Measurements from ENCODE around the gene ARFIP2. TPM values are rescaled to one million over a fixed set of nuclear protein-coding genes. Genes with fewer than 3 reads are reported as not detected.
A peak's percentile ranks its signal among the peaks of the same experiment; 100 is the strongest.
"Not testable (repeated sequence)": the region's sequence is repeated elsewhere in the genome, so short reads cannot be mapped to it uniquely, and the experiment has no call there.

The ARFIP2 gene, protein sequence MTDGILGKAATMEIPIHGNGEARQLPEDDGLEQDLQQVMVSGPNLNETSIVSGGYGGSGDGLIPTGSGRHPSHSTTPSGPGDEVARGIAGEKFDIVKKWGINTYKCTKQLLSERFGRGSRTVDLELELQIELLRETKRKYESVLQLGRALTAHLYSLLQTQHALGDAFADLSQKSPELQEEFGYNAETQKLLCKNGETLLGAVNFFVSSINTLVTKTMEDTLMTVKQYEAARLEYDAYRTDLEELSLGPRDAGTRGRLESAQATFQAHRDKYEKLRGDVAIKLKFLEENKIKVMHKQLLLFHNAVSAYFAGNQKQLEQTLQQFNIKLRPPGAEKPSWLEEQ
- 25.3 TPM for total RNA-seq

DNA sequence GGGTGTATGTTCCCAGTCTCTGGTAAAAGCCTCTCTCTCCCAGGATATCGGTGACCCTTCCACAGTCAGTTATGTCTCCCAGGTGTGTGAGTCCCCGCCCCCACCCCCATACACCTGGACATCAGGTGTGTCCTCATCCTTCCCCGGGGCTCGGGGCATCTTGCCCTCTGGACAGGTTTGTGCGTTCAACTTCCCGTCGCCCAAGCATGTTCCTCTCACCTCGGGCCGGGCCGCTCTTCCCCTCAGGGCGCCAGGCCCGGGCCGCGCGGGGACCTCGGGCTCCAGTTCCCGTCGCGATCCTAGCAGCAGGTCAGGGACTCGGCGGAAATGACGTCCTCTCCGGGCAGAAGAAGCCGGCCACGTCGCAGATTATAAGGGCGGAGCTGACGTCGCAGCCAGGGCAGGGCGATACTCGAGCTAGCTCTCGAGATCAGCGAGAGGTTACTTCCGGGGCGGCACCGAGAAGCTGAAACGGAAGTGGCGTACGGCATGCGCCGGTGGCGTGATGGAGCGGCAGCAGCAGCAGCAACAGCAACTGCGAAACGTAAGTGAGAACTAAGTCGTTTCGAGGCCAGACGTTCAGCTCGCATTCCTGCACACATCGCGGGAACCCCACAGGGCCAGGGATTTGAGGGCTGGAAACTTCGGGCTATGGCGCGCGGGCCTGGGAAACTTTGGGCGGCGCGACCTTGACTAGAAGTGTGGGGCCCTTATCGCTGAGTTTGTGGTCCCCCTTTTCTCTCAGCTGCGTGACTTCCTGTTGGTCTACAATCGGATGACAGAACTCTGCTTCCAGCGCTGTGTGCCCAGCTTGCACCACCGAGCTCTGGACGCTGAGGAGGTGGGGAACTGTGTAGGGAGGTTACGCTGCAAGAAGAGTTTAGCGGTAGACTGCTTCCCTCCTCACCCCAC is at the start of gene ARFIP2, which contains the start of gene TIMM10B:
TSS of gene ARFIP2 (minus strand) at position 320 of the 912 bp plus-strand sequence. CDS start 910 bp downstream, outside the sequence.
TSS of gene TIMM10B (plus strand) at position 490 of the 912 bp plus-strand sequence. CDS start at position 506, 16 bp downstream.
- peak; percentile 92 to 99 for DNase-seq (ENCODE audit: low spot score in 2 of 2)
- FAIRE-seq = peak; percentile 65

GRCh38 chr11:6530848-6531247 is 49.7 kb upstream of the ARFIP2 start:
- no peak for FAIRE-seq
- DNase-seq (ENCODE audit: low spot score in 2 of 2) = no peak

DNA sequence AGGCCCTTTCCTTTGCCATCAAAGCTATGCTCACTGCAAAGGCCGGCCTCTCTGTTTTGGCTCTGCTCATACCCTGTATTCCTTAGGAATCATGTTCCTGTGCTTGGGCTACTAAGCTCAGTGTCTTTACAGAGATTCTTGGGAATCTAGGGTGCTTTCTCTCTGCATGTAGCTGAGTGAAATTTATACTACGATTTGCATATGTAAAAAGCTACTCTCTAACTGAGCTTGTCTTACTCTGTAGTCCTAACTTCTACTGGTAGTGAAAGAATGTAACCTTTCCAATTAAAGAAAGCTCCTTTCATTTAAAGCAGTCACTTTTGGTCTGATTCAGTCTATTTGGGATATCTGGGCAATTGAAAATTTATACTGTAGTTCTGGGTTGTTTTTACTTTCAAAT is 48.1 kb upstream of the ARFIP2 start:
- FAIRE-seq = no peak

GRCh38 chr11:6526411-6527135 is 45.4 kb upstream of the ARFIP2 start:
- no peak for FAIRE-seq
- no peak for DNase-seq (ENCODE audit: low spot score in 2 of 2)

More for the DNA sequence above, 48.1 kb upstream of the ARFIP2 start:
- DNase-seq (ENCODE audit: low spot score in 2 of 2) = no peak

DNA sequence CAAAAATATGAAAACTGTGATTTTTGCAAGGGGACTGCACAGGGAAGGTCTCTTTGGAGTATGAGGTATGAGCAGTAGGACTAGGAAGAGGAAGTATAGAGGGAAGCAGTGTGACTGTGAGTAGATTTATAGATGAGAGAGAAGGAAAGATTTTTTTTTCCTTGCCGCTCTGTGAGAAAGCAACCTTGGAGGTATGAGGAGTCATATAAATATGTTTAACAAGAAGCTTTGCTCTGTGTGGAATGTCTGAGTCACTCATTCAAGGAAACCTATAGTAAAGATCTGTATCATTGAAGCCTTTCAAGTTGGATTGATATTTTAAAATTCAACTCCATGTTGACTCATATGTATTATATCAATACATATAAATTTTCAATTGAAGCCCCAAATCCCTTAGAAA is 42.1 kb upstream of the ARFIP2 start:
- DNase-seq (ENCODE audit: low spot score in 2 of 2) (no peak), FAIRE-seq (no peak)

- FAIRE-seq; DNase-seq (ENCODE audit: low spot score in 2 of 2): not testable (repeated sequence)
Observed at GRCh38 chr11:6521946-6522345, 40.8 kb upstream of the ARFIP2 start.

- DNase-seq (ENCODE audit: low spot score in 2 of 2) = no peak
- no peak for FAIRE-seq
Observed at GRCh38 chr11:6520265-6520664, 39.1 kb upstream of the ARFIP2 start.

DNA sequence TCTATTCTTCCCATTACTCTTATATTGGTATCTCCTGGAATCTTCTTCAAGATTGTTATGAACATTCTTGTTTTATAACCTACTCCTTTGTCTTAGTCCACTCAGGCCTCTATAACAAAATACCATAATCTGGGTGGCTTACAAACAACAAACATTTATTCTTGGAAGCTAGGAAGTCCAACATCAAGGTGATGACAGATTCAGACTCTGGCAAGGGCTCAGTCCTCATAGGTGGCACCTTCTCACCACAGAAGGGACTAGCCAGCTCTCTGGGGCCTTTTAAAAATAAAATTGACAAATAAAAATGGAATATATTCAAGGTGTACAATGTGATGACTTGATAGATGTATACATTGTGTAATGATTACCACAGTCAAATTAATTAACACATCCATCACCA is 35.7 kb upstream of the ARFIP2 start:
- FAIRE-seq = no peak
- no peak for DNase-seq (ENCODE audit: low spot score in 2 of 2)

GRCh38 chr11:6505577-6506240 is 24.6 kb upstream of the ARFIP2 start:
- FAIRE-seq (no peak), DNase-seq (ENCODE audit: low spot score in 2 of 2) (peak; percentile 28 to 30)

DNA sequence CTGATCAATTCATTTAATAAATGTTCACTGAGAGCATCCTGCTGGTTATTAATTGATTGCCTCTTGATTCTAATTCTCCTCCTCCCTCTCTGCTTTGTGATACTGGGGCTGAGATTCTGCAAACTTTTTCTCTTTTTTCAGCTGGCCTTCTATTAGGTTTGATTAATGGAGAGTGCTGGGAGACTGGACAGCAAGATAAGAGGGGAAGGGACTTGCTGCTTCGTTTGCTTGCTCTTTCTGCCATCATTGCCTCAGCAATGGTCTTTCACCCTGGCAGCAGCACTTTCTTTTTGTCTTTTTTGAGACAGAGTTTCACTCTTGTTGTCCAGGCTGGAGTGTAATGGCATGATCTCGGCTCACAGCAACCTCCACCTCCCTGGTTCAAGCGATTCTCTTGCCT is 23.0 kb upstream of the ARFIP2 start:
- FAIRE-seq = no peak

GRCh38 chr11:6502382-6502781 is 21.3 kb upstream of the ARFIP2 start:
- DNase-seq (ENCODE audit: low spot score in 2 of 2) = no peak
- no peak for FAIRE-seq

More for the DNA sequence above, 23.0 kb upstream of the ARFIP2 start:
- no peak for DNase-seq (ENCODE audit: low spot score in 2 of 2)

- FAIRE-seq = no peak
Observed at GRCh38 chr11:6498544-6498943, 17.4 kb upstream of the ARFIP2 start.

DNA sequence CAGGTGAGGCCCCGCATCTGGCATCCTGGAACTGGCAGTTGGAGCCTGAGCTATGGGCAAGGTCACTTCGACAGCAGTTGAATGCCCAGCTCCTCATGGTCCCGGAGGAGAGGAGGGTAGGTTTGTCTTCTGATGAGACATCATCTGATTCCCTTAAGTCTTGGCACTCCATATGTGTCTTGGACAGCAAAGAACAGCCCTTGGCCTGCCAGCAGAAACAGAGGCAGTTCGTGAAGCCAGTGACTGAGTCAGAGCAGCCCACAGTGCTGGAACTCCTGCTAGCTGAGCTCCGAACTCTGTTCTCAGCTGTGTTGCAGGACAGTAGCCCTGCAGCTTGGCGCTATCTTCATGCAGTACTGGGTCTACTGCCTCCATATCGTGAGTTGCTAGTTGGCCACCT is 17.0 kb upstream of the ARFIP2 start:
- DNase-seq (ENCODE audit: low spot score in 2 of 2) (no peak), FAIRE-seq (no peak)

More at GRCh38 chr11:6498544-6498943, 17.4 kb upstream of the ARFIP2 start:
- DNase-seq (ENCODE audit: low spot score in 2 of 2) = no peak

DNA sequence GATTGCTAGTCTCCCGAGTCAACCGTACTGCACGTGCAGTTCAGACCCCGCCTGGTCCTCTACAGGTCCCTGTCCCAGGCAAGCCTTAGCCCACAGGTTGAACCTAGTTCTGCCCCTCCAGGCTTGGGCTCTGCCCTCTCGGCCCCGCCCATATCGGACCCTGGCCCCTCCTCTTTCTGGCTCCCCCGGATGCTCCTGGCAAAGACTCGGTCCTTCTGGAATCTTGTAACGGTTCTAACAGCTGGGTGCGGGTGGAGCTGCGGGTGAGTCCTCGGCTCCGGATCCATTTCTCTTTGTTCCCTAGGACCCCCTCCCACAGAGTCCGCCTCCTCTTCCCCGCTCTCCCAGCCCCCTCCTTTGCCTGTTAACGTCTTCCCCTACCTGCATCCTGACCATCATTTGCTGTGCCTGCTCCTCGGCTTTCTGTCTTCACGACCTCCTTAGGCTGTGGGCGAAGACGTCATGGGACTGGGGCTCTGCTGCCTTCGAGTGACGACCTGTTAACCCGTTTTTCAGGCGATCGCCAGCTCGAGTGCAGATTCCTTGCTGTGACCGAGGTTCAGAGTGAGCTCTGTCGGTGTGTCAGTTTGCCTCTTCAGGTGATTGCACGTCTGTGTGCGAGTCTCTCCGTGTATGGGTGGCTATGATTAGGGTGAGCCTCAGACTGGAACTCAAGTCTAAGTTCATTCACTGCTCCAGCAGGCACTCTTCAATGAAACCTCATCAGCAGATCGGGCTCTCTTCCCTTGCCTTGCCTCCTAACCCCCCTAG is 16.1 kb upstream of the ARFIP2 start, which contains the start of gene DNHD1:
TSS of gene DNHD1 (plus strand) at position 212 of the 771 bp plus-strand sequence. CDS start 936 bp downstream, outside the sequence.
- no peak for DNase-seq (ENCODE audit: low spot score in 2 of 2)
- FAIRE-seq = no peak

GRCh38 chr11:6489306-6489705 is 8.2 kb upstream of the ARFIP2 start:
- DNase-seq (ENCODE audit: low spot score in 2 of 2) (no peak), FAIRE-seq (no peak)

DNA sequence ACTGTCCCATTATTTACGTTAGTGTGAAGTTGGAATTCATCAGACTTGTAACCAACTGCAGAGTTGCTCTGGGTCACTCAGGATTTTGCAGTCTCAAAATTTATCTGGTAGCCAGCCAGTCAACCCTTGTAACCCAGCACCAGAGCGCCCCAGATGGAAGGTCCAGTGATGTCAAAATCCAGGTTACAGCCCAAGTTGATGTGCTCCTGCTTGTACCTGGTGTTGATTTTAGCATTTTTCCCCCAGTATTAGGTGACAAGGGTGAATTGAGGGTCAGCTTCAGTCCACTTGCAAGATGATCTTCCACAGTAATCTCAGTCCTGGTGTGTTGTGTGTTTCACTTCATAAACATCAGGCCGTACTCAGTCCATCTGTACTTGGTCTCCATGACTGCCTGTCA is 7.7 kb upstream of the ARFIP2 start:
- DNase-seq (ENCODE audit: low spot score in 2 of 2) (no peak), FAIRE-seq (no peak)

DNA sequence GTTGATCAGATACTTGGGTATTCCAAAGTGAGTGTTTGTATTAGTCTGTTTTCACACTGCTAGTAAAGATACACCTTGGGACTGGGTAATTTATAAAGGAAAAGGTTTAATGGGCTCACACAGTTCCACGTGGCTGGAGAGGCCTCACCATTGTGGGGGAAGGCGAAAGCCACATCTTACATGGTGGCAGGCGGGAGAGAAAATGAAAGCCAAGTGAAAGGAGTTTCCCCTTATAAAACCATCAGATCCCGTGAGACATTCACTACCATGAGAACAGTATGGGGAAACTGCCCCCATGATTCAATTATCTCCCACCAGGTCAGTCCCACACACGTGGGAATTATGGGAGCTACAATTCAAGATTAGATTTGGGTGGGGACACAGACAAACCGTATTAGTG is 7.2 kb upstream of the ARFIP2 start:
- no peak for DNase-seq (ENCODE audit: low spot score in 2 of 2)
- no peak for FAIRE-seq

- no peak for DNase-seq (ENCODE audit: low spot score in 2 of 2)
- FAIRE-seq = no peak
Observed at GRCh38 chr11:6486938-6487337, 5.8 kb upstream of the ARFIP2 start.

GRCh38 chr11:6486256-6486655 is 5.1 kb upstream of the ARFIP2 start:
- no peak for DNase-seq (ENCODE audit: low spot score in 2 of 2)
- FAIRE-seq = no peak

Data from frontal cortex (tissue), 4 donors.